Adipose tissue (tissue), 3 donors: ENCODE measurements around the gene NFYA. TPM values are rescaled to one million over a fixed set of nuclear protein-coding genes. Genes with fewer than 3 reads are reported as not detected.
"Not testable (repeated sequence)": the region's sequence is repeated elsewhere in the genome, so short reads cannot be mapped to it uniquely, and the experiment has no call there.

ENCODE experiments used
- H3K27ac ChIP-seq: one replicate; pipeline ENCODE4 v1.5.1; 2013; ENCODE audit warnings: low read depth, low read length
- WGBS, 3 donors: extraction: QIAGEN DNeasy Blood & Tissue Kit; methylation state at CpG; one replicate each; pipeline ENCODE4 v1.1.7; 2013; 5-methylcytosine and 5-hydroxymethylcytosine counted together
- polyA plus RNA-seq, 3 donors: library from polyadenylated mRNA; stranded (reverse); fragments of 200-250 nt; gene quantifications; one replicate each; pipeline ENCODE4 v1.2.3, GENCODE V29; 2013
- donor health status: healthy with polysubstance abuse.
- donor health status: Bipolar disorder and iron deficiency.
- donor health status: healthy.

The NFYA gene
- polyA plus RNA-seq, 3 donors = 6.3 to 9.4 (median 7.3) TPM

- no peak overlapping the region for H3K27ac ChIP-seq
- 32 to 40% (median 36%) methylated on average over 1 of the region's 1 CpG for WGBS, 3 donors
Measured at GRCh38 chr6:41090841-41091761, 18.3 kb downstream of the NFYA start.

GRCh38 chr6:41092421-41093140 lies 19.8 kb downstream of the NFYA start:
- H3K27ac ChIP-seq = no peak overlapping the region
- WGBS, 3 donors = 92 to 93% (median 92%) methylated on average over 4 of the region's 4 CpGs

GRCh38 chr6:41093729-41094128 lies 21.0 kb downstream of the NFYA start:
- H3K27ac ChIP-seq = no peak overlapping the region
- WGBS, 3 donors = 89 to 94% (median 90%) methylated on average over 6 of the region's 6 CpGs

DNA sequence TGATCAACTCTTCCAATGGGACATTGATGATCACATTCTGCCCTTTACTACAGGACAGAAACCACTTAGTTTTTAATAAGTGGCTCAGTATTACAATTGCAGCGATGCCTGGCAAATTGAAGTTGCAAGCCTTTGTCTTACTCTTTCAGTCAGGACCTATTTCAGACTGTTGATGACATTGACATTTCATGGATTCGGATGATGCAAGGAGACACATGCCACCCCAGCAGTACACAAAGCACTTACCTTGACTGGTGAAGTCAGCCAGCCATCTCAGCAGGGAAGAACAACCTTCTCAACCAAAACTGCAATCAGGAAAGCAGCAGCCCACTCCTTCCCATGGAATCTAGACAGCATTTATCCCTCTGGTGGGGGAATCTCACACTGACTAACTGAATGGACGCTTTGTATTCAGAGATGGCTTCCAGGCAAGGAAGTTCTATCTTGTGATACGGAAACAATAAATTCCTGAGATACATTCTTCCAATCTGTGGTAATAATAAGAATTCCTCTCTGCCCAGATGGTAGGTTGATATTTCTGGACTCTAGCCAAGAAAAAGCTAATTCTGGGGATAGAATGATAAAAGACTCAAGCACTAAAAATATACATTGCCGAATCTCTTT lies 24.8 kb downstream of the NFYA start:
- H3K27ac ChIP-seq = no peak overlapping the region
- 77 to 85% (median 81%) methylated on average over 5 of the region's 5 CpGs for WGBS, 3 donors

- no peak overlapping the region for H3K27ac ChIP-seq
- WGBS, 3 donors = 69 to 80% (median 71%) methylated on average over 3 of the region's 3 CpGs
Measured at GRCh38 chr6:41098366-41098765, 25.6 kb downstream of the NFYA start.

GRCh38 chr6:41100871-41101287 lies 28.1 kb downstream of the NFYA start:
- H3K27ac ChIP-seq = no peak overlapping the region
- WGBS, 3 donors = 70 to 88% (median 81%) methylated on average over 42 of the region's 42 CpGs

DNA sequence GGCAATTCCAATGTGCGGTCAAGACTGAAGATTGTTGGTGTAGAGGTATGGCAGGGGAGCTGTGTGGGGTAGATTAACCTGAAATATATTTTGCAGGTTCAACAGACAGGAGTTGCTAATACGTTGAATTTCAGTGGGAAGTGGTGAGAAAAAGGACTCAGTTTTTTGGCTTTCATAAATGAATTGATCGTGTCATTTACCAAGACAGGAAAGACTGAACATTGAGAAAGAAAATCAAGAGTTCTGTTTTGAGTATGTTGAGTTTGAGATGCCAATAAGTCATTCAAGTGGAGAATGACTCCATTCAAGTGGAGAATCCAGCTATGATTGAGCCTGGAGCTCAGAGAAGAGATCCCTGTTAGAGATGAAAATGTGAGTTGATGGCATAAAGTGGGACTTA lies 31.1 kb downstream of the NFYA start:
- H3K27ac ChIP-seq = no peak overlapping the region
- WGBS, 3 donors = 89 to 94% (median 92%) methylated on average over 3 of the region's 3 CpGs

DNA sequence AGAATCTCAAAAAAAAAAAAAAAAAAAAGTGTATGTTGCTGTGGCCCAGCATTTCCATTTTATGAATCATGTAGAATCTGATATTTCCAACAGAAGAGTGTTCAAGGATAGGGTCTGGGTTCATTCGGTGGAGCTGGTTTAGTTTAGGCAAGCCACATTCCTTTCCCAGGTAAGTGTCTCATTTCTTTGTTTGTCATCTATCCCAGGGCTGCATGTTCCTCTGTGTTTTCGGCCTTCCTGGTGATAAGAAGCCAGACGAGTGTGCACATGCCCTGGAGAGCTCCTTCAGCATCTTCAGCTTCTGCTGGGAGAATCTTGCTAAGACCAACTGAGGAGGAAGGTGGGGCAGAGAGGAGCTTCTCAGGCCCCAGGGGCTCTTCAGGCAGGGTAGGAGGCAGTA lies 38.2 kb downstream of the NFYA start:
- H3K27ac ChIP-seq = no peak overlapping the region
- WGBS, 3 donors = 84 to 94% (median 89%) methylated on average over 3 of the region's 3 CpGs

DNA sequence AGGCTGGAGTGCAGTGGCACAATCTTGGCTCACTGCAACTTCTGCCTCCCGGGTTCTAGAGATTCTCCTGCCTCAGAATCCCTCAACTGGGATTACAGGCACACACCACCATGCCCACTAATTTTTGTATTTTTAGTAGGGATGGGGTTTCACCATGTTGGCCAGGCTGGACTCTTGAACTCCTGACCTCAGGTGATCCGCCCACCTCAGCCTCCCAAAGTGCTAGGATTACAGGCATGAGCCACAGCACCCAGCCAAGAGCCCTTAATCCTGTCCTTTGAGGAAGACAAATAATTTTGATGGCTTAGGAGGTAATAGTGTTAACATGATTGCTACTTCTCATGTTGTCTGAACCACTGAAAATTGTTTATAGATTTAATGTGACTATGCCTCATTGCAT lies 42.3 kb downstream of the NFYA start:
- 95 to 97% (median 95%) methylated on average over 2 of the region's 2 CpGs for WGBS, 3 donors
- H3K27ac ChIP-seq = not testable (repeated sequence)

GRCh38 chr6:41119508-41119907 lies 46.7 kb downstream of the NFYA start:
- no peak overlapping the region for H3K27ac ChIP-seq
- 57 to 62% (median 59%) methylated on average over 1 of the region's 1 CpG for WGBS, 3 donors

- H3K27ac ChIP-seq = no peak overlapping the region
- WGBS, 3 donors = 92 to 97% (median 97%) methylated on average over 1 of the region's 1 CpG
Measured at GRCh38 chr6:41120058-41120457, 47.3 kb downstream of the NFYA start.

- H3K27ac ChIP-seq = no peak overlapping the region
- WGBS, 3 donors = 87 to 100% (median 95%) methylated on average over 1 of the region's 1 CpG
Measured at GRCh38 chr6:41122373-41122772, 49.6 kb downstream of the NFYA start.

- WGBS, 3 donors = 87 to 95% (median 90%) methylated on average over 1 of the region's 1 CpG
- no peak overlapping the region for H3K27ac ChIP-seq
Measured at GRCh38 chr6:41122918-41123317, 50.1 kb downstream of the NFYA start.

DNA sequence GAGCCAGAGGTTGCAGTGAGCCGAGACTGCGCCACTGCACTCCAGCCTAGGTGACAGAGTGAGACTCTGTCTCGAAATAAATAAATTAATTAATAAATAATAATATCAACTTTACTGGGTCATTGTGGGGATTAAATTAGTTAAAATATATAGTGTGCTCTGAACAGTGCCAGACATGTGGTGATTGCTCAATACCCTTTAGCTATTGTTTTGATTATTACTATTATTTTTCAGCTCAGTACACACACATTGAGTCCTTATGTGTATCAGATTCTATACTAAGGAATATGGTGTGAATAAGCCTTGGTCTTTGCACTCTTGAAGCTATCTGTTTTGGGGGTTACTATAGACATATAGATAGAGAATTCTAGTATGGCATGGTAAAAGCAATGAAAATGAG lies 52.5 kb downstream of the NFYA start:
- 98 to 100% (median 98%) methylated on average over 3 of the region's 3 CpGs for WGBS, 3 donors

DNA sequence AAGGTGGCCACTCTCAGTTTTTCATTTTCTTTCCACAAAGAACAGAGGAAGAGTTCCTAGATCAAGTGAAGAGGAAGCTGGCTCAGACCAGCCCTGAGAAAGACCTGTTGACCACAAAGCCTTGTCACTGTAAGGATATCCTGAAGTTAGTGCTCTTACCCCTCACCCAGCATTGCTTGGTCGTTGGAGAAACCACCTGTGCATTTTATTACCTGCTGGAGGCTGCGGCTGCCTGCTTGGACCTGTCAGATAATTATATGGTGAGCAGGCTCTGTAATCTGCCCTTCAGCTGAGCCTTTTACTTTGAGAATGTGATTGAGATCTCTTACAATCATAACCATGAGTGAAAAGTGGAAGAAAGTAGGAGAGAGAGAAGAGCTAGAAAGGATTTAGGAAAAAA lies 59.5 kb downstream of the NFYA start:
- H3K27ac ChIP-seq = no peak overlapping the region
- 51 to 58% (median 52%) methylated on average over 2 of the region's 2 CpGs for WGBS, 3 donors

More for the DNA sequence above, 52.5 kb downstream of the NFYA start:
- H3K27ac ChIP-seq = no peak overlapping the region

DNA sequence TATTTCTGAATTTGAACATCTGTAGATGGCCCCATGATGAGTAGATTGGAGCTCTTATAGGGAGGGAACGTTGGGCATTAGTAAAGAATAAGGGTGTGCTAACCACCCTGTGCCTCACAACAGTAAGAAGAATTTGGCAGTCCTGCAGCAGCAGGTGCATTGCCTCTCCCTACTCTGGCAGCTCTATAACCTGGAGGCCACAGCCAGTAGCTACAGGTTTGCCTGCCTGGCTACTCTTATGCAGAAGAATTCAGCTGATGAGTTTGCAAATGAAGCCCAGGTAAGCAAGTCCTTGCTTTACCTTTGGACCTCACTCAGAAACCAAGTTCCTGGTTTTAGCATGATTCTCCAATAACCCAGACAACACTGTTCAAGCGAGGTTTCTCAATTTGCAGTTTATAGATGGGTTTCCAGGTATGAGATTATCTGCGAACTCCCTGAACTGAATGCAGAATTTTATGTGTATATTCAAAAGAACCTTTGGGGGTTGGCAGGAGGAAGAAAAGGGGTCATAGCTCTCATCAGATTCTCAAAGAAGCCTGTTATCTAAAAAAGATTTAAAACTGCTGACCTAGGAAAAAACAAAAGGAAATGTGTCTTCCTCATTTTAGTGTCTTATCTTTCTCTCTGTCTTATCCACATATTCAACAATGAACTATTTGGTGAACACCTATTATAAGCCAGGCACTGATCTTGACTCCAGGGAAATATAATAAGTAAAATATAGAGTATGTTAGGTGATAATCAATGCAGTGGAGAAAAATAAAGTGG lies 62.5 kb downstream of the NFYA start:
- 89 to 92% (median 92%) methylated on average over 3 of the region's 3 CpGs for WGBS, 3 donors
- H3K27ac ChIP-seq = no peak overlapping the region

DNA sequence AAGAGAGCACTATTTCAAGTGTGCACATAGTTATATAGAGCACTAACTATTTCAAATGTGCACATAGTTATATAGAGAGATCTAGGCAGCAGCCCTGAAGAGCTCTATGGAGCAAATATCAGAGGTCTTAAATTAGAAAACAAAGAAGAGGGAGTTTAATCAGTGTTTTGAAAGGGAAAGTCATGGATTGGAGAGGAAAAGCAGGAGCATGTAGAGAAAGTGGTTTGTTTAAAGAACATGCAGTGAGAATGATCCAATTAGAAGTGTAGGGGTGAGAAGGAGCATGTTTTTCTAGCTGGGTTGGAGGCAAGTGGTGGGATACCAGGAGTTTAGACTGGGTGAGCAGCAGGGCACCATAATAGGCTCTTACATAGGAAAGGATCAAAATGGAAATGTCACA lies 64.1 kb downstream of the NFYA start:
- no peak overlapping the region for H3K27ac ChIP-seq

DNA sequence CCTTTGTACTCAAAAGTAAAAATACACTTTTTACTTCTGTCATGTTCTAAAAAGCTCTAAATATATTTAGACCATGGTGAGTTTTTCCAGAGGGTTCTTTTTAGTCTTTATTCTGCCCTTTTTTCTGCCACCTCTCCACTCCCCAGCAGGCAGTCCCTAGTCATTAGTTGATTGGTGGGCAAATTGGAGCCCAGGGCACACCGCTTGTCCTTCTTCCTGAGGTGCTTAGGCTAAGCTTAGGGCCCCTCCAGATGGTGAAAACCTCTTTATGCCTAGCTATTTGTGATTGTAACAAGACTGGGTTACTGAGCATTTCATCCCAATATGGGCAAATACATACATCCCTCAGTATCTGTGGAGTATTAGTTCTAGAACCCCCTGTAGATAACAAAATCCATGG lies 75.1 kb downstream of the NFYA start:
- WGBS, 3 donors = 100% methylated on average over 1 of the region's 1 CpG
- no peak overlapping the region for H3K27ac ChIP-seq
